Neural progenitor cell (in vitro differentiated cells): Measurements from ENCODE around the gene ARHGAP24.

Experiments
- EZH2 ChIP-seq: fragments of 200-600 bp; sonication (generic); IDR thresholded peaks from 2 replicates; pipeline ENCODE4 v1.6.1; 2017; ENCODE audit warnings: antibody characterized with exemption, mild to moderate bottlenecking, moderate library complexity
- EZH2phosphoT487 ChIP-seq: fragments of 200-600 bp; sonication (generic); IDR thresholded peaks from 2 replicates; pipeline ENCODE4 v1.6.1; 2017; ENCODE audit warnings: antibody characterized with exemption
- TF ChIP-seq, protein P1 (sequence below): fragments of 200-600 bp; sonication (generic); IDR thresholded peaks from 2 replicates; pipeline ENCODE4 v1.5.1; 2017; ENCODE audit warnings: antibody characterized with exemption, mild to moderate bottlenecking

DNA sequence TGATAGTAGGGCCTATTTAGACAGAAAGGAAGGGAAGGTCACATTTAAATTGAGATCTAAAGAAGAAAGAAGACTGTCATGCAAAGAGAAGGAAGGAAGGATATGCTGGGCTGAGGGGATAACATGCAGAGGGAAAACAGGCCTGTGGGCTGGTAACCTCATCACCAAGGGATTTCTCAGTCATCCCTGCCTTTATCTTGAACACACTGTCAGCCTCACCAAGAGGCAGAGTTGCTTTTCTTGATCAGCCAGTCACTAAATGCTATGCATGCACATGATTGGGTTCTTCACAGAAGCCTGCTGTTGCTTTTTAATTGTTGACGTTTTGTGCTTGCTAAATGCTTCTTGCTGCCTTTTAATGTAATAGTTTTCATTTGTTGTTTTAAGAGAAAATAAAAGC is 113.0 kb downstream of the ARHGAP24 start:
- TF ChIP-seq, protein P1, sequence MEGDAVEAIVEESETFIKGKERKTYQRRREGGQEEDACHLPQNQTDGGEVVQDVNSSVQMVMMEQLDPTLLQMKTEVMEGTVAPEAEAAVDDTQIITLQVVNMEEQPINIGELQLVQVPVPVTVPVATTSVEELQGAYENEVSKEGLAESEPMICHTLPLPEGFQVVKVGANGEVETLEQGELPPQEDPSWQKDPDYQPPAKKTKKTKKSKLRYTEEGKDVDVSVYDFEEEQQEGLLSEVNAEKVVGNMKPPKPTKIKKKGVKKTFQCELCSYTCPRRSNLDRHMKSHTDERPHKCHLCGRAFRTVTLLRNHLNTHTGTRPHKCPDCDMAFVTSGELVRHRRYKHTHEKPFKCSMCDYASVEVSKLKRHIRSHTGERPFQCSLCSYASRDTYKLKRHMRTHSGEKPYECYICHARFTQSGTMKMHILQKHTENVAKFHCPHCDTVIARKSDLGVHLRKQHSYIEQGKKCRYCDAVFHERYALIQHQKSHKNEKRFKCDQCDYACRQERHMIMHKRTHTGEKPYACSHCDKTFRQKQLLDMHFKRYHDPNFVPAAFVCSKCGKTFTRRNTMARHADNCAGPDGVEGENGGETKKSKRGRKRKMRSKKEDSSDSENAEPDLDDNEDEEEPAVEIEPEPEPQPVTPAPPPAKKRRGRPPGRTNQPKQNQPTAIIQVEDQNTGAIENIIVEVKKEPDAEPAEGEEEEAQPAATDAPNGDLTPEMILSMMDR: no peak
- no peak for TF ChIP-seq EZH2phosphoT487
- TF ChIP-seq EZH2: no peak
